ENCODE results near the gene SLC13A2. TPM values are rescaled to one million over a fixed set of nuclear protein-coding genes. Genes with fewer than 3 reads are reported as not detected.
"Not testable (repeated sequence)": the region's sequence is repeated elsewhere in the genome, so short reads cannot be mapped to it uniquely, and the experiment has no call there.

The SLC13A2 gene
- total RNA-seq, 4 donors from 2014 or later, result not detected

DNA sequence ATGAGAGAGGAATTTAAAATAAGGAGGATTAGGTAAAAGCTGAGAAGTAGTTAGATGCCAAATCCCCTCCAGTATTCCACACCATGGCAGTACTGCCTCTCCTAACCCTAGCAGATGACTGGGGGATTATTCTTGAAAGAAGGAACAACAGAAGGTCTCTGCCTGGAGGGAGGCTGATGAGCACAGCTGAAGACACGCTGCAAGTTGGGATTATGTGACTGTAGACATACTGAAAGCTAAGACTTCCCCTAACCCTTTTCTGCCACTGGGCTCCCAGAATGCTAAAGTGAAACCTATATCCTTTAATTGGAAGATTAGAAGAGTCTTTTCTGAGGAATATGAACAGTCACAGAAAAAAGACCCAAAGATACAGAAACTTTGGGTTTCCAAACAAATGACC, 39.7 kb upstream of the SLC13A2 start:
- intact Hi-C loops (cut with DNase I; ENCODE audit: low total_unique reads), result no loop called here
- no peak for DNase-seq
- no peak overlapping the region for H3K4me3 ChIP-seq
- no peaks in the 10 kb centered on the region for H3K27me3 ChIP-seq
- H3K36me3 ChIP-seq, result no peaks in the 10 kb centered on the region
- no peak for TF ChIP-seq POLR2A (IDR thresholded peaks at IDR 0.05)
- TF ChIP-seq, protein P1, sequence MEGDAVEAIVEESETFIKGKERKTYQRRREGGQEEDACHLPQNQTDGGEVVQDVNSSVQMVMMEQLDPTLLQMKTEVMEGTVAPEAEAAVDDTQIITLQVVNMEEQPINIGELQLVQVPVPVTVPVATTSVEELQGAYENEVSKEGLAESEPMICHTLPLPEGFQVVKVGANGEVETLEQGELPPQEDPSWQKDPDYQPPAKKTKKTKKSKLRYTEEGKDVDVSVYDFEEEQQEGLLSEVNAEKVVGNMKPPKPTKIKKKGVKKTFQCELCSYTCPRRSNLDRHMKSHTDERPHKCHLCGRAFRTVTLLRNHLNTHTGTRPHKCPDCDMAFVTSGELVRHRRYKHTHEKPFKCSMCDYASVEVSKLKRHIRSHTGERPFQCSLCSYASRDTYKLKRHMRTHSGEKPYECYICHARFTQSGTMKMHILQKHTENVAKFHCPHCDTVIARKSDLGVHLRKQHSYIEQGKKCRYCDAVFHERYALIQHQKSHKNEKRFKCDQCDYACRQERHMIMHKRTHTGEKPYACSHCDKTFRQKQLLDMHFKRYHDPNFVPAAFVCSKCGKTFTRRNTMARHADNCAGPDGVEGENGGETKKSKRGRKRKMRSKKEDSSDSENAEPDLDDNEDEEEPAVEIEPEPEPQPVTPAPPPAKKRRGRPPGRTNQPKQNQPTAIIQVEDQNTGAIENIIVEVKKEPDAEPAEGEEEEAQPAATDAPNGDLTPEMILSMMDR (IDR thresholded peaks at IDR 0.05), result no peak
- H3K4me1 ChIP-seq, result no peaks in the 10 kb centered on the region
- H3K27ac ChIP-seq, result no peak overlapping the region
- no peaks in the 10 kb centered on the region for H3K9me3 ChIP-seq

DNA sequence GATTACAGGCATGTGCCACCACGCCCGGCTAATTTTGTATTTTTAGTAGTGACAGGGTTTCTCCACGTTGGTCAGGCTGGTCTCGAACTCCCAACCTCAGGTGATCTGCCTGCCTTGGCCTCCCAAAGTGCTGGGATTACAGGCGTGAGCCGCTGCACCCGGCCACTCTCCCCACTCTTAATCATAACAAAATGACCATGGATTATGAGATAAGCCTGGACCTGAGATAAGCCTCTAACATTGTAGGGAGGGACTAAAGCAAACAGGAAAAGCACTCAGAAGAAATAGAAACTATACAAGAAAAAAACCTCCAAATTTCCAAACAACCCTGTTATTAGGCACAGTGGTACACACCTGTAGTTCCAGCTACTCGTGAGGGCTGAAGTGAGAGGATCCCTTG, 39.1 kb upstream of the SLC13A2 start:
- H3K27me3 ChIP-seq; DNase-seq; H3K4me3 ChIP-seq; H3K27ac ChIP-seq; H3K4me1 ChIP-seq; intact Hi-C loops (cut with DNase I; ENCODE audit: low total_unique reads); H3K9me3 ChIP-seq; H3K36me3 ChIP-seq: not testable (repeated sequence)

DNA sequence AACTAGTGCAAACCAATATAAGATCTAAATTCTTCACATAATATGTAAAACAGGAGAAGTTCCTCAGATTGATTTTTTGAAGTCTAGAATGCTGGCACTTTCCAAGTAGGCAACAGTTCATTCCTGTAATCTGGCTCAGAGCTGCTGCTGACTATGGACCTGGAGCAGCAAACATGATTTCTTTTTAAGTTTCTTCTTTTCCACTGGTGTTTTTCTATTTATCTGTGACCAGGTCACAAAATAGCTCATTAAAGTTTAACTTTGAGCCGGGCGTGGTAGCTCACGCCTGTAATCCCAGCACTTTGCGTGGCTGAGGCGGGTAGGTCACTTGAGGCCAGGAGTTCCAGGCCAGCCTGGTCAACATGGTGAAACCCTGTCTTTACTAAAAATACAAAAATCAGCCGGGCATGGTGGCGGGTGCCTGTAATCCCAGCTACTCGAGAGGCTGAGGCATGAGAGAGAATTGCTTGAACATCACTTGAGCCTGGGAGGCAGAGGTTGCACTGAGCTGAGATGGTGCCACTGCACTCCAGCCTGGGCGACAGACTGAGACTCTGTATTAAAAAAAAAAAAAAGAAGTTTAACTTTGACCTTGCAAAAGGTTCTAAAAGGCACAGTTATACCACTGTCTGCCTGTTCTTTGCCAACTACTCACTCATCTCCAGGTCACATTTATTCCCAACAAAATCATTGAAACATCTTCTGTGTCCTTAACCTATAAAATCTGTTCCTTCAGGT, 29.4 kb upstream of the SLC13A2 start:
- no peak overlapping the region for H3K4me3 ChIP-seq
- no peak for DNase-seq
- no peaks in the 10 kb centered on the region for H3K9me3 ChIP-seq
- H3K27ac ChIP-seq, result no peak overlapping the region
- no peaks in the 10 kb centered on the region for H3K27me3 ChIP-seq
- TF ChIP-seq POLR2A (IDR thresholded peaks at IDR 0.05), result no peak
- TF ChIP-seq, protein P1 (IDR thresholded peaks at IDR 0.05), result no peak
- no peaks in the 10 kb centered on the region for H3K4me1 ChIP-seq
- H3K36me3 ChIP-seq, result no peaks in the 10 kb centered on the region
- intact Hi-C loops (cut with DNase I; ENCODE audit: low total_unique reads), result no loop called here

DNA sequence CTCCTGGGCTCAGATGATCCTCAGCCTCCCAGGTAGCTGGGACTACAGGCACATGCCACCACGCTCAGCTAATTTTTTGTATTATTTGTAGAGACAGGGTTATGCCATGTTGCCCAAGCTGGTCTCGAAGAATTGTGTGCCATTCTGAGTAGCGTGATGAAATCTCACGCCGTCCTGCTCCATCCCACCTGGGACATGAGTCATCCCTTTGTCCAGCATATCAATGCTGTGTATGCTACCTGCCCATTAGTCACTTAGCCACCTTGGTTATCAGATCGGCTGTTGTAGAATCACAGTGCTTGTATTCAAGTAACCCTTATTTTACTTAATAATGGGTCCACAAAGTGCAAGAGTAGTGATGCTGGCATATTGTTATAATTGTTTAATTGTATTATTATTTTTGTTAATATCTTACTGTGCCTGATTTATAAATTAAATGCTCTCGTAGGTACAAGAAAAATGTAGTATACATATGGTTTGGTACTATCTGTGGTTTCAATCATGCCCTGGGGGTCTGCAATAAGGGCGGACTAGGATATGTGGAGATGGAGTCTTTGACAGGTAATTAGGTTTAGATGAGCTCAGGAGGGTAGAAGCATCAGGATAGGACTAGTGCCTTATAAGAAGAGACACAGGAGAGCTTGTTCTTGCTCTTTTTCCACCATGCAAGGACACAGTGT, 26.6 kb upstream of the SLC13A2 start:
- intact Hi-C loops (cut with DNase I; ENCODE audit: low total_unique reads), result no loop called here
- no peaks in the 10 kb centered on the region for H3K27me3 ChIP-seq
- no peaks in the 10 kb centered on the region for H3K9me3 ChIP-seq
- no peak for DNase-seq
- TF ChIP-seq POLR2A (IDR thresholded peaks at IDR 0.05), result no peak
- TF ChIP-seq, protein P1 (IDR thresholded peaks at IDR 0.05), result no peak
- H3K4me1 ChIP-seq, result no peaks in the 10 kb centered on the region
- no peak overlapping the region for H3K27ac ChIP-seq
- H3K4me3 ChIP-seq, result no peak overlapping the region
- no peaks in the 10 kb centered on the region for H3K36me3 ChIP-seq

DNA sequence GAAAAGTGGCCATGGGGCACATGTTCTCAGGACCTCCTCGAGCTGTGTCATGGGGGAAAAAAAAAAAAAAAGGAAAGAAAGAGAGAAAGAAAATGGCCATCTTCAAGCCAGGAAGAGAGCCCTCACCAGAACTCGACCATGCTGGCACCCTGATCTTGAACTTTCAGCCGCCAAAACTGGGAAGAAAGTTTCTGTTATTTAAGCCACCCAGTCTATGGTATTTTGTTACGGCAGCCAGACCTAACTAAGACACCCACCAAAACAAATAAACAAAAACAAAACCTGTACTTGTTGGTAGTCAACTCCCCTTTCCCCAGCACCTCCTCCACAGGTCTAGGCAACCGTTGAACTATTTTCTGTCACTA, 26.1 kb upstream of the SLC13A2 start:
- H3K27ac ChIP-seq, result no peak overlapping the region
- H3K4me3 ChIP-seq, result no peak overlapping the region
- no peaks in the 10 kb centered on the region for H3K27me3 ChIP-seq
- no peak for TF ChIP-seq POLR2A (IDR thresholded peaks at IDR 0.05)
- TF ChIP-seq, protein P1 (IDR thresholded peaks at IDR 0.05), result no peak
- no peak for DNase-seq
- H3K4me1 ChIP-seq, result no peaks in the 10 kb centered on the region
- H3K9me3 ChIP-seq, result no peaks in the 10 kb centered on the region
- intact Hi-C loops (cut with DNase I; ENCODE audit: low total_unique reads), result no loop called here
- H3K36me3 ChIP-seq, result no peaks in the 10 kb centered on the region

Data from uterus (tissue), 4 donors.